Testis (tissue), 2 donors: ENCODE results near the gene TRAPPC10.

Experiments used
- CTCF ChIP-seq, 3 experiments: fragments of 450-650 bp in 2 of 3; fragments of 200-600 bp in 1 of 3; sonication (generic) in 1 of 3; IDR thresholded peaks; one replicate each; pipeline ENCODE4 v1.5.1; 2016 to 2019; ENCODE audit warnings: antibody characterized with exemption in 3 of 3, mild to moderate bottlenecking in 2 of 3, moderate library complexity in 1 of 3
- POLR2A ChIP-seq: fragments of 450-650 bp; IDR thresholded peaks from one replicate; pipeline ENCODE4 v1.6.1; 2017; ENCODE audit warnings: antibody characterized with exemption, mild to moderate bottlenecking, moderate library complexity

DNA sequence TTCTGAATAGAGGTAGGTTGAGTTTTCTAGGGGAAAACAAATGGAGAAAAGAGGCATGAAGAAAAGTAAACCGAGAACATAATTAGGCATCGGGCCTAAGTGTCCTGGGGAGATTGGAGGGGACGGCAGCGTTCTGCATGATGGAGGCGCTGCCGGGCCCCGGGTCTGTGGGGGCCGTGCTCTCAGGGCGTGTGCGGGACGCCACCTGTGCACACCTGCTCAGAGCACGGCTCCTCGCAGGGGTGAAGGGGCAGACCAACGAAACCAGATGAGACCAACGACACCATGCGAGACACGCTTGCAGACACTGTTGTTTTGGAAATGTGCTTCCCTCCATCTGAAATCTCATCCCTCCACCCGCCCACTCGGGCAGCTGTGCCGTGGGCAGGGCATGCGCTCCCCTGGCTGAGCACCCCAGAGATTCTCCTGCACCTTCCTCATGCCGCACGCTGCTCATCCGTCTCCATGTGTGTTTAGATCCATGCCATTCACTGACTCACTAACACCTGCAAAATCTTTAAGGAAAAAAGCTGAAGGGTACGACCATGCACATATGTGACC, 28.2 kb upstream of the TRAPPC10 start:
- no peak for TF ChIP-seq CTCF (IDR thresholded peaks at IDR 0.05)
- TF ChIP-seq POLR2A = no peak
